Fibroblast of peridontal ligament (primary cell): ENCODE data around the gene AKT1.
"Not testable (repeated sequence)": the region's sequence is repeated elsewhere in the genome, so short reads cannot be mapped to it uniquely, and the experiment has no call there.

Source experiments
- DNase-seq: peaks from one replicate; pipeline ENCODE4 v3.0.0-alpha.2; 2010; ENCODE audit errors: extremely low read depth

Gene AKT1

GRCh38 chr14:104818714-104819161 lies 23.2 kb upstream of the AKT1 start:
- DNase-seq: no peak

- DNase-seq: no peak
These were observed 22.6 kb upstream of the AKT1 start for GRCh38 chr14:104817930-104818713.

- no peak for DNase-seq
These were observed 21.0 kb upstream of the AKT1 start for GRCh38 chr14:104816616-104816884.

- DNase-seq: not testable (repeated sequence)
These were observed 19.2 kb upstream of the AKT1 start for GRCh38 chr14:104814701-104815100.

GRCh38 chr14:104813286-104813685 lies 17.7 kb upstream of the AKT1 start:
- no peak for DNase-seq

GRCh38 chr14:104810316-104810715 lies 14.8 kb upstream of the AKT1 start:
- no peak for DNase-seq

- DNase-seq: no peak
These were observed 12.9 kb upstream of the AKT1 start for GRCh38 chr14:104808456-104808855.

GRCh38 chr14:104806625-104807465 lies 11.3 kb upstream of the AKT1 start:
- DNase-seq: no peak

- DNase-seq: no peak
These were observed 10.5 kb upstream of the AKT1 start for GRCh38 chr14:104805941-104806624.

- DNase-seq: peak; percentile 81
These were observed 9.8 kb upstream of the AKT1 start for GRCh38 chr14:104805326-104805678.

- DNase-seq: no peak
These were observed 9.2 kb upstream of the AKT1 start for GRCh38 chr14:104804481-104805325.

GRCh38 chr14:104803912-104804410 lies 8.4 kb upstream of the AKT1 start:
- DNase-seq: no peak

- no peak for DNase-seq
These were observed 7.8 kb upstream of the AKT1 start for GRCh38 chr14:104803280-104803911.

- no peak for DNase-seq
These were observed 7.0 kb upstream of the AKT1 start for GRCh38 chr14:104802394-104803184.

- no peak for DNase-seq
These were observed 6.2 kb upstream of the AKT1 start for GRCh38 chr14:104801520-104802393.

GRCh38 chr14:104800771-104801519 lies 5.4 kb upstream of the AKT1 start, which contains the start of gene ZBTB42:
TSS of gene ZBTB42 (plus strand) at chr14:104801101. CDS start at chr14:104801198, 97 bp downstream.
- DNase-seq: peak; percentile 24

GRCh38 chr14:104800015-104800770 lies 4.6 kb upstream of the AKT1 start:
- peak; percentile 69 for DNase-seq
